Stimulated activated CD8-positive, alpha-beta memory T cell treated with anti-CD3 and anti-CD28 coated beads, Interleukin-7, amount 100 ng/mL, for 1 hour (primary cell): ENCODE data around the gene ARID5B.

Experiments used
- DNase-seq, 2 donors: peaks; one replicate each; pipeline ENCODE4 v3.0.0-alpha.2; 2020; ENCODE audit warnings: low read depth in 2 of 2

ARID5B gene

GRCh38 chr10:62053860-62054259 is 152.4 kb downstream of the ARID5B start:
- DNase-seq: no peak

- DNase-seq: no peak
Observed at GRCh38 chr10:62054408-62054807, 152.9 kb downstream of the ARID5B start.

DNA sequence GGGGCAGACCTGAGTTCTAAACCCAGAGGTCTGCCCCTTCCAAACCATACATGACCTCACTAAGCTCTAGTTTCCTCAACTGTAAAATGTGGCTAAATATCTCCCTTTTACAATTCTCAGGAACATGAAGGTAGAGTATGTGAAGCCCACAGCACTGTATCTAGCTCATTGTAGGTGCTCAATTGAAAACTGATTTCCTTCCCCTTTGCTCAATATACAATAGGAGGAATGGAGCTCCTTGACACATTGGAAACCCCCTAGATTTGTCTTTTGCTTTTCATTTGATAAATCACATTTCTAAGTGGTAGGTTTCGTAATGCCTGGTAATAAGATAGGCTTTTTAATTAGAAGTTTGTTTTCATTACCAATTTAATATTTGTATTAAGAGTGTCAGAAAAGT is 153.3 kb downstream of the ARID5B start:
- no peak for DNase-seq

DNA sequence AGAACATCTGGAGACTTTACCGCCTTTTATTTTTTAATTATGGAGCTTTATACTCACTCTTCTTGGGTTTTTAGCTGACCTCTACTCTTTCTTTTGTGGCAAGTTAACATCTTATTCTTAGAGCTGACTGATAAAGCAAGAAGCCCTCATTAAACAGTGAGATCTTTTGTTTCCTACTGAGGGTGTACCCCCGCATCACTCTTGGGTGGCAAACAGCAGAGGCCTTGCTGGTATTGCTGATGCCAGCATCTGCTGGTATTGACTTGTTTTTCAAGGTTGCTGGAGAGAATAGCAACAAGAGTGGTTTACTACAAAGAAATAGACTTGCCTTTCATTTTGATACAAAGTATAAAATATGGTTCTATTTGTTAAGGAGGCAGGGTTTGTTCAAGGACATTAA is 154.7 kb downstream of the ARID5B start:
- DNase-seq: no peak

DNA sequence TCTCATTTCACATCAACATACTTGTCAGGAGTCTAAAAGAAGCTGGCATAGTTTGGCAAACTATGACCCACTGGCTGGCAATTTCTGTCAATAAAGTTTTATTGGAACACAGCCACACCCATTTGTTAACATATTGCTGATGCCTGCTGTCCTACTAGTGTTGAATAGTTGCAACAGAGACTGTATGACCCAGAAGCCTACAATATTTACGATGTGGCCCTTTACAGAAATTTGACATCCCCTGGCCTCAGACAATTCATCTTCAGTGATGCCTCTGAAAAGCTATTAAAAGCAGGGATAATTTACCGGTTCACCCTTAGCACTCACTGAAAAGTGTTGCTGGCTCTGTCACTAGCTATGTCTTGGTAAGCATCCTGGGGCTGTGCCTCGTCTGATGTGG is 155.2 kb downstream of the ARID5B start:
- no peak for DNase-seq

DNA sequence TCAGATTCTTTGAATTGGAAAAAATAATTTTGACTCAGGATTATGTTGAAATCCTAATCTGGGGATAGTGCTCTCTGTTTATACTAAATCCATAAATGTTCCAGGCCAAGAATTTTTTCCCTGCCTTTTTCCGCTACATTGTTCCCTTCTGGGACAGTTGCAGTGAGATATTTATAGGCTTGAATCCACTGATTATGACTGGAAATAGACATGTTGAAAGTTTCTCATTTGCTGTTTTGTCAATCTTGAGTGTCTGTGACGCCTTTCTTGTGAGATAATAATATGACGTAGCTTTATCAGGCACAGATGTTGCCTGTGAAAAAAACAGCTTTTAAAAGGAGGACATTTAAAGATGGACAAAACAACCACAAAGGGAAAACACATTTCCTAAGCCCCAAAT is 155.9 kb downstream of the ARID5B start:
- no peak for DNase-seq

- no peak for DNase-seq
Observed at GRCh38 chr10:62057850-62058249, 156.4 kb downstream of the ARID5B start.

GRCh38 chr10:62058476-62058875 is 157.0 kb downstream of the ARID5B start:
- DNase-seq: no peak

GRCh38 chr10:62058896-62059216 is 157.4 kb downstream of the ARID5B start:
- DNase-seq: no peak

DNA sequence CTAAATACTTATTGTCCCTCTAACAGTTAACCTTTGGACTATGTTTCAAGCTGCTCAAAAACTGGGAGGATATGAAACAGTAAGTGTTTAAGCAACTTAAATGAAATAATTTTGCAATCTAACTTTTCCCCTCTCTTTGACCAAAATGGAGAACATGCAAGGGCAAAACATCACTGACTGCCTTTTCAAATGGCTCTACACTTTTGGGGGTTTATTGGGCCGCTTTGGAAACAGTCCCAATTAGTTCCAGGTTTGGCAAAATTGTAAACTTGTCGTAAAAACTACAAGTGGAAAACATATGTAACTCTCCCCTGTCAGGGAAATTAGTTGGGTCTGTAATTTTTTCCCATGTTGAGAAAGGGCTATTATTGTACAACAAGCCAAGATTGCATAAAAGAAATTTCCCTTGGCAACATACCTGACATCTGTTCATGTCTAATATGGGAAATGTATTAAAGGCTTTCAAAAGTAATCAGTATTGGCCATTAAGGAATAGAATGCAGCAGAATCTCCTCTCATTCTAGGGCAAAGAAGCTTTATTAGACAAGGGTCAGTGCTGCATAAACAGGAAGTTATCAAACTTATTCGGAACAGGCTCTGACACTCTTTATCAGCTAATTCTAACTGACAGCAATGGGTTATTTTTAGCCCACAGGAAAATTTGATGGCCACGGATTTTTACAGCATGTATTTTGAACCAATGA is 157.9 kb downstream of the ARID5B start:
- no peak for DNase-seq

DNA sequence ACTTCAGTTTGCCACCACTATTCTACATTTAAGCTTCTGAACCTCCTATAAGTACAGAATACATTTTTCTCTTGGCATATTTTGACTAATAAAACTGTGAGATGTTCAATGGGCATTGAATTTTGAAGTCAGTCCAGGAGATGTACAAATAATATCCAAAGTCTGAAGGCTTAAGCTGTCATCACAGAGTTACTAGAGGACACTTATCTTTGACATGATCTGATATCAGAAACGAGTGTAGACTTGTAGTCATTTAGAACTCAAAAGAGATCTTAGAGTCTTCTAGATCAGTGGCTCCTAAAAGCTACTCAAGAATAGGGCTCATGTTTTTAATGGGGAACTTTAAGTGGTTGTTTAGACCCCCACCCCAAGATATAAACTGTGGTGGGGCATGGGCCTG is 160.5 kb downstream of the ARID5B start:
- no peak for DNase-seq

GRCh38 chr10:62062752-62063512 is 161.4 kb downstream of the ARID5B start:
- DNase-seq: no peak

GRCh38 chr10:62063795-62064472 is 162.4 kb downstream of the ARID5B start:
- no peak for DNase-seq

DNA sequence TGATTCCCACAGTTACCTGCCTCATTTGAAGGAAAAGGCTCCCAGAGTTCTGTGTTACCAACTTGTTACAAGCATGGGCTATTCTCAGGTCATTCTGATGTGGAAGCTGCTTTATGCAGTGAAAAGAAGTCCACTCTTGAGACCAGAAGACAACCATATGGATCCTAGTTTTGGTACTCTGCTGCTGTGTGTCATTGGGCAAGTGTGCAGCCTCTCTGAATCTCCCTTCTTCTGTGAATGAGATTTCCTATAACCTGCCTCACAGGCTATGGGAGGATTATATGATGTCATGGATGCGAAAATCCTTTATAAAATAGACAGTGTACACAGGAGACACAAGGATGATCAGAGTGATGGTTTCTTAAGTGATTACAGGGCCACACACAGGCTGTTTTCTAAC is 166.1 kb downstream of the ARID5B start:
- no peak for DNase-seq

DNA sequence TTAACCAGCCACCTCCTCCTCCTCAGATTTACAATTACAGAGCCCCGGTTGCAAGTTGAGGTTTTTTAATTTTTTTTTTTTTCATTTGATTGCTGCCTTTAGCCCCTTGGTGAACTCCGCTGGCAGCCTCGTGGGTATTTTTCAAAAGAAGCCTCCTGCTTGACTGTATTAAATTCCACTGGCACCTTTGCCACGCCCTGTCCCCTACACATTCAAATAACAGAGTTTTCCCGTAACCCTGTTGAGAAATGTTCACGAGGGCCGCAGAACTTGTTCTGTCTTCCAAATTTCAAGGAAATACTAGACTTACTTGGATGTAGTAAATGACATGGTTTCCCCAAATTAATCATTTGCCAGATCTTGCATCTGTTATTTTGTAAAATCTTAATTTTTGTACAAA is 167.0 kb downstream of the ARID5B start:
- DNase-seq: no peak

DNA sequence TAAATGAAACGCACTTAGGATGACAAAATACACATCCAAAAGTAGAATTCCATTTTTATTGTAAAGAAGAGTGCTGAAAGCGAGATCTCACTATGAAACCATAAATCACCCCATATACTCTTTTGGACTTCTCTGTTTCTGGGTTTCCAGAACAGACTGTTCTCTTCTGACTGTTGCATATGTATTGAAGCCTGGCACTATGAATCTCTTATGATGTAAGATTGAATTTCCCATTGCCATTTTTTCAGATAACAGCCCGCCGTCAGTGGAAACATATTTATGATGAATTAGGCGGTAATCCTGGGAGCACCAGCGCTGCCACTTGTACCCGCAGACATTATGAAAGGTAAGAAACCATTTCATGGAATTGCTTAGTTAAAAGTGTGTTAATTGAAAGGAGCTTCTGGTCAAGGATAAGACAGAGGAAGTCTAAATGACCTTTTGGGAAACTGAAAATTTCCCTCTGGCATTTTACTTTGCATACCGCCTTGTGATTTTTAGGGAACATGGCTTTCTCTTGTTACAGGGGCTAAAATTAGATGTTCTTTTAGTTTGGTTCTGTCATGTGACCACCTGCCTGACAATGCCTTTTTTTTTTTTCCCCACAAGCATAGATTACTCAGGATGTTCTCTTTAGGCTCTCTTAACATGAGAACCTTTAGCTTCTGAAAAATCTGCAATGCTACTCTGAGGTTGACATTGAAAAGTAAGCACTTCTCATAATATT is 168.1 kb downstream of the ARID5B start:
- DNase-seq: no peak

GRCh38 chr10:62071846-62072281 is 170.4 kb downstream of the ARID5B start:
- no peak for DNase-seq

DNA sequence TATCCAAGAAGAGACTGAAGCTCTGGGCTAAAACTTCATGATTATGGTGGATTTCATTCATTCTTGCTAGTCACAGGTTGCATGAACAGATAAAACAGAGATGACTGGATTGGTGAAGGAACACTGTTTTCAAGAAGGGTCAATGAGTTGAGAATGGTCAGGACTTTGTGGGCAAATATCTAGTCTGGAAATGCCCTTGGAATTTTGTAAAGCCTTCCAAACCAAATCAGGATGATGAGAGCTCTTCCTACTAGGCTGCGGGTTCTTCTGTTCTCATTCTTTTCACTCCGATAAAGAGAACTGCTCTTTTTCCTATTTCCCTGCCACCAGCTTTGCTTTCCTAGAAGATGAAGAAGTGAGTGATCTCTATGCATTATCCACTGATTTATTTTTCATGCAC is 171.4 kb downstream of the ARID5B start:
- no peak for DNase-seq

DNA sequence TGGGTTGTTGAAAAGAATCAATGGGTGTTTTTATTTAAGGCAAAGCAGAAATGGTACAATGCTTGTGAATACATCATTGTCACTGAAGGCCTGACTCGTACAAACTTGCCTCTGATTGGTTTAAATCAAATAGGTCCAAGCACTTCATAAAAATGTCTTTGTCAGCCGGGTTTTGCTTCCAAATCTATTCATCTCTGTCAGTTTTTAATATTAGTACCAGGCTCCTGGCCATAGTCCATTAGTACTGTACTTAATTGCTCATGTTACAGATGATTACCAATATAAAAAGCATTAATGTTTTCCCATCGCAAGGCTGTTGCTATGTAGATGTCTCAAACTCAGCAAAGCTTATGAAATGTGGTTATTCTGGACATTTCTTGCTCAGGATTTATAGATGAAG is 171.9 kb downstream of the ARID5B start:
- DNase-seq: no peak

DNA sequence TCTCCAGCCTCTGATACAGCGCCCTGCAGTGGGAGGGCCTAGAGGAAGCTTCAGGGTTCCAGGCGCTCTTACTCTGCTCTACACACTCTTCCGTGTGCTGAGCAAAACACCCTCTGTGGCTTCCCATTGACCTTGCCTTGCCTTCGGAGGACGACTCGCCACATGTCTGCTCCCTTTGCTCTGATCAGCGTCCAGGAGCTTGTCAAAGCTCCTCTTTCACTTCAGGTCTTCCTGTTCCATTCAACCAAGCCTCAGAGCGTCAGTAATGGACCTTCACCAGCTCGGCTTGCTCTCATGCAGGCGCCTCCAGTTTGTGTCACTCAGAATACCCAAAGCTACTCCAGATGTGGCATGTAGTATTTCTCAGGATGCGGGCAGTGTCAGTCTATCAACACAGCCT is 173.9 kb downstream of the ARID5B start:
- DNase-seq: no peak

- DNase-seq: no peak
Observed at GRCh38 chr10:62075912-62076311, 174.4 kb downstream of the ARID5B start.

- DNase-seq: no peak
Observed at GRCh38 chr10:62076891-62077290, 175.4 kb downstream of the ARID5B start.
